ENCODE measurements around the gene CTSL. TPM values are rescaled to one million over a fixed set of nuclear protein-coding genes. Genes with fewer than 3 reads are reported as not detected.

The CTSL gene
- total RNA-seq, 1 experiment from 2014 or later: not detected

DNA sequence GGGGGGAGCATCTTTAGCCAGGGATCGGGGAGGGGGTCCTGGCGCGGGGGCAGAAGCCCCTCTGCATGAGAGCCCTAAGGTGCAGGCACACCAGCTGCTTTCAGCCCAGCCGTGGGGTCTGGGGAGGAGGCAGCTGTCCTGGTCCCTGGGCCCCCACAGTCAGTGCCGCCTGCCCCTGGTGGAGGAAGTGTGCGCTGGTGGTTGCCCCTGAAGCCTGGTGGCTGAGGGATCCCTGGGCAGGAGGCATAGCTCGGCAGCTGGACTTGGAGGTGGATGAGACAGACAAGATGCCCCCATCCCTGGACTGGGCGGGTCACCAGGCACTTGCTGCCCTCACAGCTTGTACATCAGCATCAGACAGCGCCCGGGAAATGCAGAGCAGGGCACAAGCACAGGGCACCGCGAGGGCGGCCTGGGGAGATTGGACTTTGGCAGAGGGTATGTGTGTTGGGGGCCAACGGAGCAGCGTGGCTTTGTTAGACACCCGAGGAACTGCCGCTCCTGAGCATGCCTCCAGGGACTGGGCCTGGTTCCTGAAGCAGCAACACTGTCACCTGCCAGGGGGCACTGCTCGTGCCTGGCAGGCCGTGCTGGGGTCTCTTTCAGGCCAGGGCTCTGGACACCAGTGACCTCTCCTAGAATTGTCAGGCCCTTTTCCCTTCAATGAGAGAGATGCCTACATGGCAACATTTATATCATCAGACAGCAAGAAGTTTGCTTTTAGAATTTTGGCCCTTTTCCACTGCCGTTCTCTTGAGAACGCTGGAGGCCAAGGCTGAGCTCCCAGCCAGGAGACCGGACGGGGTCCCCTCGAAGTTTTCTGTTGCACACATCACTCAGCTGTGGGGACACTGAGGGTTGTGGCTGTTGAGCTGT is 41.9 kb upstream of the CTSL start:
- no peaks in the 10 kb centered on the region for H3K4me1 ChIP-seq (ENCODE audit: low read length)
- no peaks in the 10 kb centered on the region for H3K9me2 ChIP-seq (replicated peaks; ENCODE audit: insufficient read depth, low read length)
- no peak overlapping the region for H3K27ac ChIP-seq (ENCODE audit: low read length)
- H4K20me1 ChIP-seq (ENCODE audit: insufficient read depth, low read depth, low read length): no peaks in the 10 kb centered on the region
- no peaks in the 10 kb centered on the region for H3K36me3 ChIP-seq (ENCODE audit: insufficient read depth, low read length)
- no peak overlapping the region for H3K9ac ChIP-seq (ENCODE audit: low read length)
- H3K9me3 ChIP-seq (ENCODE audit: low read length): no peaks in the 10 kb centered on the region
- no peak for DNase-seq
- H3K27me3 ChIP-seq (ENCODE audit: low read length): no peaks in the 10 kb centered on the region
- H3K4me3 ChIP-seq (ENCODE audit: low read length): no peak overlapping the region
- H3K79me2 ChIP-seq (ENCODE audit: low read length): no peaks in the 10 kb centered on the region
- no peak overlapping the region for H3K4me2 ChIP-seq (ENCODE audit: low read depth, low read length, poor library complexity, severe bottlenecking)
- H2AFZ ChIP-seq (ENCODE audit: low read length): no peak overlapping the region

DNA sequence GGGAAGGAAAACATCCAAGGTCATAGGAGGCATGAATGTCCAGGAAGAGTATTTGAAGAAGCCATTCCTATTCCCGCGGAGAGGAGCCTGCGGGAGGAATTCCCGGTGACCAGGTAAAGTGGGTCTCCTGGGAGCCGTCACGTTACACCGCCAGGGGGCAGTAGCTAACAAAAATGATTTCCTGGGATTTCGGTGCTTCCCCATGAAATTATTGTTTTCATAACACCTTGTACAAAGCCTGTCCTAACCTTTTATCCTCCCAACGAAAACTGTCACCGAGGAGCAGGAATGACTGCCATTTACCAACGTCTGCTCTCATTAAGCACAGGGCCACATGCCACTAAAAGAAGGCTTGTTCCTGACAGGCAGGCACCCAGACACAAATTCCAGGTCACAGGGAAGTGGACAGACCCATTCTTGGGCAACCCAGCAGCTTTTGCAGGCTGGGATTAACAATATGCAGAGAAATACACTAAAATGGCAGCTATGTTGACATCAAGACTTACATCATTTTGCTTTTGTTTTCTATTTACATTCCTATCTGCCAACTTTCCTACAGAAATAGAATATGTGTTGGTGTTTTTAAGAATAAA is 41.2 kb upstream of the CTSL start:
- Histone ChIP-seq H3K4me2 (ENCODE audit: low read depth, low read length, poor library complexity, severe bottlenecking) (no peak overlapping the region), H2AFZ (ENCODE audit: low read length) (no peak overlapping the region), H3K79me2 (ENCODE audit: low read length) (no peaks in the 10 kb centered on the region), H3K9ac (ENCODE audit: low read length) (no peak overlapping the region), H3K27me3 (ENCODE audit: low read length) (no peaks in the 10 kb centered on the region), H3K4me3 (ENCODE audit: low read length) (no peak overlapping the region), H3K9me3 (ENCODE audit: low read length) (no peaks in the 10 kb centered on the region), H3K4me1 (ENCODE audit: low read length) (no peaks in the 10 kb centered on the region), H4K20me1 (ENCODE audit: insufficient read depth, low read depth, low read length) (no peaks in the 10 kb centered on the region), H3K36me3 (ENCODE audit: insufficient read depth, low read length) (no peaks in the 10 kb centered on the region), H3K9me2 (replicated peaks; ENCODE audit: insufficient read depth, low read length) (no peaks in the 10 kb centered on the region), H3K27ac (ENCODE audit: low read length) (no peak overlapping the region)
- peak; percentile 45 for DNase-seq

DNA sequence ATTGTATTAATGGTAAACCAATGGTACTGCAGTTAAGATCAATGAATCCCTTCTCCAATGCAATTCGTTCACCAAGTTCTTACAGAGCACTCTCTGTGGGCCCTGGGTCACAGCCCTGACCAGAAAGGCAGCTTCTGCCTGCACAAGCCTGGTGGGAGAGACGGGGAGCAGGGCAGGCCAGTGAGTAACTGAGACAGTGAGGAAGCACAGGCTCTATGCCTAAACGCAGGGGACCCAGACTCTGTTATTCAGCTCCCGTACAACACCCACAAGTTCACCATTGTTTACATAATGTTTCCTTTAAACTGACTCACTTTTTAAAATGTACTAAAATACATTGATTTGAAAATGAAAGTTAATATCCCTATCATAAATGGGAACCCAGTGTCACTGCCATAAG is 40.5 kb upstream of the CTSL start:
- no peak for DNase-seq
- Histone ChIP-seq H3K27me3 (ENCODE audit: low read length) (no peaks in the 10 kb centered on the region), H3K27ac (ENCODE audit: low read length) (no peak overlapping the region), H3K36me3 (ENCODE audit: insufficient read depth, low read length) (no peaks in the 10 kb centered on the region), H3K4me3 (ENCODE audit: low read length) (no peak overlapping the region), H3K4me2 (ENCODE audit: low read depth, low read length, poor library complexity, severe bottlenecking) (no peak overlapping the region), H3K79me2 (ENCODE audit: low read length) (no peaks in the 10 kb centered on the region), H3K9me2 (replicated peaks; ENCODE audit: insufficient read depth, low read length) (no peaks in the 10 kb centered on the region), H3K9ac (ENCODE audit: low read length) (no peak overlapping the region), H3K4me1 (ENCODE audit: low read length) (no peaks in the 10 kb centered on the region), H2AFZ (ENCODE audit: low read length) (no peak overlapping the region), H4K20me1 (ENCODE audit: insufficient read depth, low read depth, low read length) (no peaks in the 10 kb centered on the region), H3K9me3 (ENCODE audit: low read length) (no peaks in the 10 kb centered on the region)

DNA sequence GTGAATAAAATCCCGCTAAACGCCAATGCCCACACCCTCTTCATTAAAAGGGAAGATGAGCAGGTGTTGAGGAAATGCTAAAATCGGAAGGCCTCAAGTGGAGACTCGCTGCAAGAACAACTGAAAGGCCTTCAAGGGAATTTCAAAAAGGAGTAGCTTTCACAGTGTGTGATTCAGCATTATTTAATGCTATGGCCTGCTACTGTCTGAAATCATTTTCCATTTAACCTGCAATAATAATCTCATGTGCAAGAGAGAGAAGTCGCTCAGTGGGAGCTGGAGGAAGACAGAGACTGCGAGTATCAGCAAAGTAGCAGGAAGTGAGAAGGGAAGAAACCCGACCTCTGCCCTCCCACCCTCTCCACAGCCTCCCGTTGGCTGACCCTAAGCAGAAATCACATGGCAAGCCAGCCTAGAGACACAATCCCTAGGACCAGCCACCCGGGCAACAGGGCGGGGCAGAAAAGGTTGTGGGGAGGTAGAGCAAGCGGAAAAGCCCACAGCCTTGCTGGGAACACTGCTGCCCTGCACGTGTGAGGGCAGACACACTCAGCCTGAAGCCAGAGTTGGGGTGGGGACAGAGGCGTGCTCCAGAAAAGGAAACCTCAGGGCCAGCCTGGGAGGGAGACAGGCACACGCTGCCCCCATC is 39.9 kb upstream of the CTSL start:
- no peak for DNase-seq
- no peaks in the 10 kb centered on the region for H3K27me3 ChIP-seq (ENCODE audit: low read length)
- H3K9me3 ChIP-seq (ENCODE audit: low read length): no peaks in the 10 kb centered on the region
- no peak overlapping the region for H3K4me2 ChIP-seq (ENCODE audit: low read depth, low read length, poor library complexity, severe bottlenecking)
- H3K36me3 ChIP-seq (ENCODE audit: insufficient read depth, low read length): no peaks in the 10 kb centered on the region
- H3K9ac ChIP-seq (ENCODE audit: low read length): no peak overlapping the region
- no peaks in the 10 kb centered on the region for H4K20me1 ChIP-seq (ENCODE audit: insufficient read depth, low read depth, low read length)
- H3K27ac ChIP-seq (ENCODE audit: low read length): no peak overlapping the region
- no peaks in the 10 kb centered on the region for H3K79me2 ChIP-seq (ENCODE audit: low read length)
- no peaks in the 10 kb centered on the region for H3K4me1 ChIP-seq (ENCODE audit: low read length)
- no peak overlapping the region for H2AFZ ChIP-seq (ENCODE audit: low read length)
- no peaks in the 10 kb centered on the region for H3K9me2 ChIP-seq (replicated peaks; ENCODE audit: insufficient read depth, low read length)
- no peak overlapping the region for H3K4me3 ChIP-seq (ENCODE audit: low read length)

DNA sequence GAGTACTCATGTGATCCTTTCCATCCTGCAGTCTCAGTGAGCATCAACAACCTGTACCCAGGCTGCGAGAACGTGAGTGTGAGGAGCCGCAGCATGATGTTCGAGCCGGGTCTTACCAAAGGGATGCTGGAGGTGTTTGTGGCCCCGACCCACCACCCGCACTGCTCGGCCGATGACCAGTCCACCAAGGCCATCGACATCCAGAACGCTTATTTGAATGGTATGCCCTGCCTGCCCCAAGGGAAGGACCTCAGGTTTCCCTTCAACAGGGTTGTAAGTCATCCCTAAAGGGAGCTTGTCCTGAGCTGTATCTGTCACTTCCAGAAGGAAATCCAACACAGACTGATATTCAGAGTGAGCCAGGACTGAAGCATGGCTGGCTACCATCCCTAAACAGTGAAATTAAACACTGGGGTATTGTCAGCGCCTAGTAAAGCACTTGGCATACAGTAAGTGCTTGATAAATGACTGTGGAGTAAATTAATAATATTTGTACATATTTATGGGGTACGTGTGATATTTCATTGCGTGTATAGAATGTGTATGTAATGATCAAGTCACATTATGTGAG is 39.3 kb upstream of the CTSL start:
- Histone ChIP-seq H3K9ac (ENCODE audit: low read length) (no peak overlapping the region), H4K20me1 (ENCODE audit: insufficient read depth, low read depth, low read length) (no peaks in the 10 kb centered on the region), H3K4me1 (ENCODE audit: low read length) (no peaks in the 10 kb centered on the region), H3K27me3 (ENCODE audit: low read length) (no peaks in the 10 kb centered on the region), H3K4me2 (ENCODE audit: low read depth, low read length, poor library complexity, severe bottlenecking) (no peak overlapping the region), H2AFZ (ENCODE audit: low read length) (no peak overlapping the region), H3K27ac (ENCODE audit: low read length) (no peak overlapping the region), H3K36me3 (ENCODE audit: insufficient read depth, low read length) (no peaks in the 10 kb centered on the region), H3K9me2 (replicated peaks; ENCODE audit: insufficient read depth, low read length) (no peaks in the 10 kb centered on the region), H3K79me2 (ENCODE audit: low read length) (no peaks in the 10 kb centered on the region), H3K4me3 (ENCODE audit: low read length) (no peak overlapping the region), H3K9me3 (ENCODE audit: low read length) (no peaks in the 10 kb centered on the region)
- DNase-seq: no peak

DNA sequence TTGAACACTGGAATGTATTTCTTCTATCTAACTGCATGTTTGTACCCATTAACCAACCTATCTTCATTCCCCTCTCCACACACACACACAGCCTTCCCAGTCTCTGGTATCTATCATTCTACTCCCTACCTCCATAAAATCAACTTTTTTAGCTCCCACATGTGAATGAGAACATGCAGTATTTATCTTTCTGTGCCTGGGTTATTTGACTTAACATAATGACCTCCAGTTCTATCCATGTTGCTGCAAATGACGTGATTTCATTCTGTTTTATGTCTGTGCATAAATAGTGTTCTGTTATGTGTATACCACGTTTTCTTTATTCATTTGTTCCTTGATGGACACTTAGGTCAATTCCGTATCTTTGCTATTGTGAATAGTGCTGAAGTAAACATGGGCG is 38.7 kb upstream of the CTSL start:
- H3K36me3 ChIP-seq (ENCODE audit: insufficient read depth, low read length): no peaks in the 10 kb centered on the region
- no peak overlapping the region for H3K4me2 ChIP-seq (ENCODE audit: low read depth, low read length, poor library complexity, severe bottlenecking)
- H3K9me3 ChIP-seq (ENCODE audit: low read length): no peaks in the 10 kb centered on the region
- H2AFZ ChIP-seq (ENCODE audit: low read length): no peak overlapping the region
- no peak for DNase-seq
- no peaks in the 10 kb centered on the region for H3K79me2 ChIP-seq (ENCODE audit: low read length)
- H3K9ac ChIP-seq (ENCODE audit: low read length): no peak overlapping the region
- H4K20me1 ChIP-seq (ENCODE audit: insufficient read depth, low read depth, low read length): no peaks in the 10 kb centered on the region
- H3K4me3 ChIP-seq (ENCODE audit: low read length): no peak overlapping the region
- H3K4me1 ChIP-seq (ENCODE audit: low read length): no peaks in the 10 kb centered on the region
- H3K9me2 ChIP-seq (replicated peaks; ENCODE audit: insufficient read depth, low read length): no peaks in the 10 kb centered on the region
- H3K27me3 ChIP-seq (ENCODE audit: low read length): no peaks in the 10 kb centered on the region
- no peak overlapping the region for H3K27ac ChIP-seq (ENCODE audit: low read length)

DNA sequence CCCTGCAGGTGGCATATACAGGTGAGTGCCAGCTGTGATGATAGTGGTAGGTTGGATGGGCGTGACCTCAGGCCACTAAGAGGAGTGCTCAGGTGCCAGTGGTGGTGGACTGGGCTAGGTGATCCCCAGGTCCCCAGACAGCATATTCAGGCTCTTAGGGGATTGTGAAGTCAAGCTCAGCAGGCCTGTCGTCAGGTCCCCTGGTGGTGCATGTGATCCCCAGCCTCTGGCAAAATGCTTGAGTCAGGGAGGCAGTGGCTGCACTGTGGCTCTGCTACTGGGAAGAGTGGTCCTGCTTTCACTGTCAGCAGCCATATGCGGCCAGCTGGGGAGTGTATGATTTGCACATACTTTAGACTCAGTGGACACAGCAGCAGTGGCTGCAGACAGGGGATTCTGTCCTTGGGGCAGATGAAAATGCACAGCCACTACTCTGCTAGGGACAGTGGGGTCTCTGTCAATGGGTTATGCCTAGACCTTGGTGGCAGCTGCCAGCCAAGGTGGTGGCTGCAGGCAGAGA is 31.6 kb upstream of the CTSL start:
- H3K27me3 ChIP-seq (ENCODE audit: low read length): no peaks in the 10 kb centered on the region; the same call in 1 of the 2 replicates
- H3K9me3 ChIP-seq (ENCODE audit: low read length): peaks cover 5% of the 10 kb centered on the region
- H2AFZ ChIP-seq (ENCODE audit: low read length): no peak overlapping the region
- H3K4me2 ChIP-seq (ENCODE audit: low read depth, low read length, poor library complexity, severe bottlenecking): no peak overlapping the region
- no peaks in the 10 kb centered on the region for H3K79me2 ChIP-seq (ENCODE audit: low read length)
- no peak overlapping the region for H3K9ac ChIP-seq (ENCODE audit: low read length)
- H4K20me1 ChIP-seq (ENCODE audit: insufficient read depth, low read depth, low read length): no peaks in the 10 kb centered on the region
- DNase-seq: no peak
- no peaks in the 10 kb centered on the region for H3K4me1 ChIP-seq (ENCODE audit: low read length)
- no peak overlapping the region for H3K4me3 ChIP-seq (ENCODE audit: low read length)
- no peaks in the 10 kb centered on the region for H3K36me3 ChIP-seq (ENCODE audit: insufficient read depth, low read length)
- no peaks in the 10 kb centered on the region for H3K9me2 ChIP-seq (replicated peaks; ENCODE audit: insufficient read depth, low read length)
- no peak overlapping the region for H3K27ac ChIP-seq (ENCODE audit: low read length)

DNA sequence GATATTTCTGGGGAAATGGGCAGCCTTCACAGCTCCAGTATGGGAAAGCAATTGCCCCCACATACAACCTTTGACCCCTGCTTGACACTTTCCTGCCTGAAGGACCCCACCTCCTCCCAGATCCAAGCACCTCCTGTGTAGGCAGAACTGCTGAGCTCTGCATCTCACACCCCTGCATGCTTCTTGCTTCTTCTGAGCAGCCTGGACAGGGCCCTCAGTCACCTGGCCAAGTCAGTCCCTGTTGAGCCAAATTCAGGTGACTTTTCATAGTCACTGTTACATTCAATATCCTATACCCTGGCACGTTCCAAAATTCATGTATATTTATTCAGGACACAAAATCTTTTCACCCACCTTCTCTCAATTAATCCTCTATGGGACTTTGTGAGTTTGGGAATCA is 30.4 kb upstream of the CTSL start:
- Histone ChIP-seq H3K27me3 (ENCODE audit: low read length) (no peaks in the 10 kb centered on the region; the same call in 1 of the 2 replicates), H3K79me2 (ENCODE audit: low read length) (no peaks in the 10 kb centered on the region), H3K9me2 (replicated peaks; ENCODE audit: insufficient read depth, low read length) (no peaks in the 10 kb centered on the region), H4K20me1 (ENCODE audit: insufficient read depth, low read depth, low read length) (no peaks in the 10 kb centered on the region), H3K9ac (ENCODE audit: low read length) (no peak overlapping the region), H3K4me2 (ENCODE audit: low read depth, low read length, poor library complexity, severe bottlenecking) (no peak overlapping the region), H2AFZ (ENCODE audit: low read length) (no peak overlapping the region), H3K9me3 (ENCODE audit: low read length) (peaks cover 5% of the 10 kb centered on the region), H3K36me3 (ENCODE audit: insufficient read depth, low read length) (no peaks in the 10 kb centered on the region), H3K4me3 (ENCODE audit: low read length) (no peak overlapping the region), H3K4me1 (ENCODE audit: low read length) (no peaks in the 10 kb centered on the region), H3K27ac (ENCODE audit: low read length) (no peak overlapping the region)
- DNase-seq: no peak

All from Karpas-422 (cell line).